ENCODE results near the gene TRIM38.

TRIM38 gene

DNA sequence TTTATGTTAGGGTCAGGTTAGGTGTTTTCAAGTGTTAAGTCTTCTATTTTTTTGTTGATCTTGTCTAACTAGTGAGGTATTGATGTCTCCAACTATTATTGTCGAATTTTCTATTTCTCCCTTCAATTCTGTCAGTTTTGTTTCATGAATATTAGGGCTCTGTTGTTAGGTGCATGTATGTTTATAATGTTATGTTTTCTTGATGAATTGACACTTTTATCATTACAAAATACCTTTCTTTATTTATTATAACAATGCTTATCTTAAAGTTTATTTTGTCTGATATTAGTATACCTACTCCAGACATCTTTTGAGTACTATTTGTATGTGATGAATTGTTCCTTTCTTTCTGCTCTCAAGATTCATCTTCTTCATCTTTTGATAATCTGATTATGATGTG, 12.9 kb upstream of the TRIM38 start:
- Mint-ChIP-seq H3K4me1 (ENCODE audit: low read depth in 2 of 2) (peaks cover 4% of the 10 kb centered on the region in 2 donors), H3K36me3 (ENCODE audit: insufficient read depth) (no peaks in the 10 kb centered on the region), H3K9me3 (no peaks in the 10 kb centered on the region), H3K27me3 (peaks cover under 1 to 20% of the 10 kb centered on the region in 2 donors), H3K27ac (no peak overlapping the region), H3K4me3 (no peak overlapping the region)
- ATAC-seq (replicated peaks) (no peak), DNase-seq (no peak)

DNA sequence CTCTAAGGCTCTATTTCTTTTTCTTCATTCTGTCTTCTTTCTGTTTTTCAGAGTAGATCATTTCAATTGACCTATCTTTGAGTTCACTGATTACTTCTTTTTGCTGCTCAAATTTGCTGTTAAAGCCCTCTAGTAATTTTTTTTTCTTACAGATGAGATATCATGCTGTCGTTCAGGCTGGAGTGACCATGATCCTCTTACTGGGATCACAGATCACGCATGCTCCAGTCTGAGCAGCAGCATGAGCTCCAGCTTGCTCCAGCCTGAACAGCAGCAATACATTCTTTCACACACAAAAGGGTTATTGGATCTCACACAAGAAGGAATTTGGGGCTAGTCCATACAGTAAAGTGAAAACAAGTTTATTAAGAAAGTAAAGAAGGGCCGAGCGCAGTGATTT, 12.3 kb upstream of the TRIM38 start:
- DNase-seq (no peak), ATAC-seq (replicated peaks) (no peak)
- no peaks in the 10 kb centered on the region for H3K9me3 Mint-ChIP-seq
- no peaks in the 10 kb centered on the region for H3K36me3 Mint-ChIP-seq (ENCODE audit: insufficient read depth)
- H3K27me3 Mint-ChIP-seq = peaks cover 0 to 14% of the 10 kb centered on the region in 2 donors
- H3K4me3 Mint-ChIP-seq = no peak overlapping the region
- H3K27ac Mint-ChIP-seq = no peak overlapping the region
- H3K4me1 Mint-ChIP-seq (ENCODE audit: low read depth in 2 of 2) = peaks cover 4% of the 10 kb centered on the region in 2 donors

DNA sequence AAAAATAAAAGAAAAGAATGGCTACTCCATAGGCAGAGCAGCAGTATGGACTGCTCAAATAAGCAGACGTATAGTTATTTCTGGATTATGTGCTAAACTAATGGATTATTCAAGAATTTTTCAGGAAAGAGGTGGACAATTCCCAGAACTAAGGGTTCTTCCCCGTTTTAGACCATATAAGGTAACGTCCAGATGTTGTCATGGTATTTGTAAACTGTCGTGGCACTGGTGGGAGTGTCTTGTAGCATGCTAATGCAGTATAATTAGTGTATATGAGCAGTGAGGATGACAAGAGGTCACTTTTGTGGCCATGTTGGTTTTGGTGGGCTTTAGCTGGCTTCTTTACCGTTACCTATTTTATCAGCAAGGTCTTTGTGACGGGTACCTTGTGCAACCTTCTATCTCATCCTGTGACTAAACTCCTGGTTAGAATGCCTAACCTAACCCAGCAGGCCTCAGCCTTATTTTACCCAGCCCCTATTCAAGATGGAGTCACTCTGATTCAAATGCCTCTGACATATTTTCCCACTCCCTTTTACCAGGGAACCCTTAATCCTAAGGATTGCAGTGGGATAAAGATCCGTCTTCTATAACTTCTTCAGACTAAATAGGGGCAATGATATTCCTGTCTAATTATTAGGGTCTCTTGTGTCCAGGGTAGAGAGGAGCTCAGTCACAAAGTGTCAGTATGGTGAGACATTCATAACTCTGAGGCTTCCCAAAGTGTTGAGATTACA, 11.1 kb upstream of the TRIM38 start:
- H3K4me3 Mint-ChIP-seq = no peak overlapping the region
- ATAC-seq (replicated peaks) (no peak), DNase-seq (no peak)
- no peaks in the 10 kb centered on the region for H3K9me3 Mint-ChIP-seq
- H3K36me3 Mint-ChIP-seq (ENCODE audit: insufficient read depth) = no peaks in the 10 kb centered on the region
- peaks cover 0 to 7% of the 10 kb centered on the region in 2 donors for H3K27me3 Mint-ChIP-seq
- no peak overlapping the region for H3K27ac Mint-ChIP-seq
- peaks cover 2% of the 10 kb centered on the region in 2 donors for H3K4me1 Mint-ChIP-seq (ENCODE audit: low read depth in 2 of 2)

DNA sequence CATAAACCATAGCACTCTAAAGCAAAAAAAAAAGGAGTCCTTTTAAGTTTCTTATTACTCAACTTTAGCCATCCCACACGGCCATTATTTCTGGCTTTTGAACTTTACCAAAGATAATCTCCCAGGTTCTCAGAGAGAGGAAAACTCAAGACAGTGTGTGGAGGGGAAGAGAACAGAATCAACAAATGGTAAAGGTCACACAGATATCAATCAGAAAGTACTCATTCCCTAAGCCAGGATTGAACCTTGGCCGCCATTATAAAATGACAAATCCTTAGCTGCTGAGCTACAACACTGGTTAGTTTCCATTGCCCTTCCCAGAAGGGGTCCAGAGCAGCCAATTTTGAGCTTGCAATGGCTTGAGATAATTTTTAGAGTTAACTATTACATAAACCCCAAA, 10.1 kb upstream of the TRIM38 start:
- Mint-ChIP-seq H3K4me3 (no peak overlapping the region), H3K9me3 (no peaks in the 10 kb centered on the region), H3K36me3 (ENCODE audit: insufficient read depth) (no peaks in the 10 kb centered on the region), H3K27ac (no peak overlapping the region), H3K27me3 (peaks cover 0 to 7% of the 10 kb centered on the region in 2 donors), H3K4me1 (ENCODE audit: low read depth in 2 of 2) (no peaks in the 10 kb centered on the region)
- ATAC-seq (replicated peaks) (no peak), DNase-seq (no peak)

DNA sequence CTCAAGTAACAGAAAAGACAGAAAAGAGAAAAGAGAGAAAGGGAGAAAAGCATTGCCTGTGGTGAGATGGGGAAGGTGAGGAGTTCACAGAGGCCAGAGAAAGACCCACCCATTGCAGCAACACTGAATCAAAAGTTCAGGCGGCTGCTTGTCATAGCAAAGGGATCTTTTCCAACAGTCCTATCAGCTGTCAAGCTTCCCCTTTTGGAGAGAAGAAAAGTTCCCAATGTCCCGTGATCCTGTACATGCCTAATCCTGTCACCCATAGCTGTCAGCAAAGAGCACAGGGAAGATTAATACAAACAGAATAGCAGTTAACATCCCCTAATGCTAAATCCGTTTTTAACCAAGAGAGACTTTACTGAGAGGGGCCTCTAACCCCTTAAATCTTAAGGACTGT, 8.9 kb upstream of the TRIM38 start:
- no peak for DNase-seq
- no peaks in the 10 kb centered on the region for H3K36me3 Mint-ChIP-seq (ENCODE audit: insufficient read depth)
- H3K4me1 Mint-ChIP-seq (ENCODE audit: low read depth in 2 of 2) = peaks cover 6 to 8% of the 10 kb centered on the region in 2 donors
- H3K9me3 Mint-ChIP-seq = no peaks in the 10 kb centered on the region
- no peak overlapping the region for H3K4me3 Mint-ChIP-seq
- no peak for ATAC-seq (replicated peaks)
- peaks cover 0 to 7% of the 10 kb centered on the region in 2 donors for H3K27me3 Mint-ChIP-seq
- no peak overlapping the region for H3K27ac Mint-ChIP-seq

DNA sequence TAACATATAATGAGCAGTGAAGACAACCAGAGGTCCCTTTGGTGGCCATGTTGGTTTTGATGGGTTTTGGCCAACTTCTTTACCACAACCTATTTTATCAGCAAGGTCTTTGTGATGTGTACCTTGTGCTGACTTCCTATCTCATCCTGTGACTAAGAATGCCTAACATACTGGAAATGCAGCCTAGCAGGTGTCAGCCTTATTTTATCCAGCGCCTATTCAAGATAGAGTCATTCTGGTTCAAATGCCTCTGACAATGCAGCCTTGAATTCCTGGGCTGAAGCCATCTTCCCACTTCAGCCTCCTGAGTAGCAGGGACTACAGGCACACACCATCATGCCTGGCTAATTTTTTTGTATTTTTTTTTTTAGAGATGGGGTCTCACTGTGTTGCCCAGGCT, 7.8 kb upstream of the TRIM38 start:
- no peaks in the 10 kb centered on the region for H3K36me3 Mint-ChIP-seq (ENCODE audit: insufficient read depth)
- no peak overlapping the region for H3K27ac Mint-ChIP-seq
- DNase-seq (no peak), ATAC-seq (replicated peaks) (no peak)
- no peaks in the 10 kb centered on the region for H3K9me3 Mint-ChIP-seq
- peaks cover 0 to 7% of the 10 kb centered on the region in 2 donors for H3K27me3 Mint-ChIP-seq
- peaks cover 14 to 18% of the 10 kb centered on the region in 2 donors for H3K4me1 Mint-ChIP-seq (ENCODE audit: low read depth in 2 of 2)
- no peak overlapping the region for H3K4me3 Mint-ChIP-seq

DNA sequence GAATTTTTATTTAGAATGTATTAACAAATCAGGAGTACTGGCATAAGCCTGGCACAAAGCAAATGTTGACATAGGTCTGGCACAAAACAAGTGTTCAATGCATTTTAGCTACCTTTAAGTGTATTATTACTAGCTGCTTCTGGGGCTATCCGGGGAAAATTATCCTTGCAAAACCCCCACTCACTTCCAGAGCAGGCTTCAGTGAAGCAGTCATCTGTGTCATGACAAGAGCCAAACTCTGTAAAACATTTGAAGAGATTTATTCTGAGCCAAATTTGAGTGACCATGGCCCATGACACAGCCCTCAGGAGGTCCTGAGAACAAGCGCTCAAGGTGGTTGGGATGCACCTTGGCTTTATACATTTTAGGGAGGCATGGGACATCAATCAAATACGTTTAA, 6.4 kb upstream of the TRIM38 start:
- H3K4me1 Mint-ChIP-seq (ENCODE audit: low read depth in 2 of 2) = peaks cover 28 to 31% of the 10 kb centered on the region in 2 donors
- H3K36me3 Mint-ChIP-seq (ENCODE audit: insufficient read depth) = no peaks in the 10 kb centered on the region
- no peak for ATAC-seq (replicated peaks)
- H3K27me3 Mint-ChIP-seq = peaks cover 0 to 7% of the 10 kb centered on the region in 2 donors
- peak overlapping the region in 1 of 2 donors; percentile 47 for H3K27ac Mint-ChIP-seq
- H3K9me3 Mint-ChIP-seq = no peaks in the 10 kb centered on the region
- H3K4me3 Mint-ChIP-seq = no peak overlapping the region
- DNase-seq = no peak

DNA sequence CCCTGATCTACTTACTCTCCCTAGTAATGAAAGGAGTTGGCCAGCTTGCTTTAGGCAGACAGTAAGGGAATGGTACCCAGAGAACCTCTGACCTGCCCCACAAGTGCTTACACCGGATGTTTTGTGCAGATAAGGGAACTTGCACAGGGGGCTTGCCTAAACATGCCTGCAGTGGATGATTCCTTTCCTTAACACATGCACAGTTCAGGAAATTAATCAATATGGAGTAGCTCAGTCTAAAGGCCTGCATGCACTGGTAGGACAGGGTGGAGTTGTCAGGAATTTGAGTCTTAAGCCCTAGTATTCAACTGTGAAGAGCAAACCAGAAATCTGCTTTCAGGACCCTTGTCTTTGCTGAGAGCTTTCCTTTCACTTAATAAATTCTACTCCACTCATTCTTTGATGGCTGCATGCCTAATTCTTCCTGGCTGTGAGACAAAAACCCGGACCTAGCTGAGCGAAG, 3.9 kb upstream of the TRIM38 start:
- peaks cover 50 to 55% of the 10 kb centered on the region in 2 donors for H3K4me1 Mint-ChIP-seq (ENCODE audit: low read depth in 2 of 2)
- no peak for DNase-seq
- H3K27me3 Mint-ChIP-seq = no peaks in the 10 kb centered on the region
- peak overlapping the region; percentile 99 for H3K27ac Mint-ChIP-seq
- H3K9me3 Mint-ChIP-seq = no peaks in the 10 kb centered on the region
- peaks cover 11% of the 10 kb centered on the region for H3K36me3 Mint-ChIP-seq (ENCODE audit: insufficient read depth)
- H3K4me3 Mint-ChIP-seq = peak overlapping the region; percentile 73 to 83
- no peak for ATAC-seq (replicated peaks)

DNA sequence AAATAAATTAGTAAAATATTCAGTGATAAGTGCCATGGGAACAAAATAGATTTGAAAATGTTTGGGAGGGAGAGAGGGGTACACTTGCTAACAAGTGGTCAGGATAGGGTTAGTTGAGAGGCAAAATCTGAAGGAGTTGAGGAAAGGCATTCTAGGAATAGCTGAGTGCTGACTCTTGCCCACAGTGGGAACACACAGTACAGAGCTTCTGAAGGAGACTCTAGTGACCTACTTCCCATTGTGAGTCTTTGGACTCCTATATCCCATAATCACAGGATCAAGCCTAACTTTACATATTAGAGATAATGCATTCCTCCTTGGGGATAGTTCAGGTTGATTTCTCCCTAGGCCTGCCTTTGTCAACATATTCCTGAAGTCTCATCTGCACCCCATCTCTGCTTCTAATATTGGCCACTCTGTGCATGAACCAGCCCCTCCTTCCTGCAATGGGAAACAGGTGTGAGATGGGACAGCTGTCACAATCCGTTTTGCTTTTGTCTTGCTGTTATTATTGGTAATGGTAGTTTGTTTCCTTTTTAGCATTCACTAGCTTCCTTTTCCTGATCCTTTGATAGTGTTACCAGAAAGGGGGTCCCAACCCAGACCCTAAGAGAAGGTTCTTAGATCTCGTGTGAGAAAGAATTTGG, 2.6 kb upstream of the TRIM38 start:
- no peak for ATAC-seq (replicated peaks)
- Mint-ChIP-seq H3K4me1 (ENCODE audit: low read depth in 2 of 2) (peaks cover 58 to 61% of the 10 kb centered on the region in 2 donors), H3K9me3 (no peaks in the 10 kb centered on the region), H3K4me3 (peak overlapping the region; percentile 73 to 91), H3K27ac (peak overlapping the region; percentile 99), H3K27me3 (no peaks in the 10 kb centered on the region), H3K36me3 (ENCODE audit: insufficient read depth) (peaks cover 20% of the 10 kb centered on the region)
- DNase-seq = no peak

DNA sequence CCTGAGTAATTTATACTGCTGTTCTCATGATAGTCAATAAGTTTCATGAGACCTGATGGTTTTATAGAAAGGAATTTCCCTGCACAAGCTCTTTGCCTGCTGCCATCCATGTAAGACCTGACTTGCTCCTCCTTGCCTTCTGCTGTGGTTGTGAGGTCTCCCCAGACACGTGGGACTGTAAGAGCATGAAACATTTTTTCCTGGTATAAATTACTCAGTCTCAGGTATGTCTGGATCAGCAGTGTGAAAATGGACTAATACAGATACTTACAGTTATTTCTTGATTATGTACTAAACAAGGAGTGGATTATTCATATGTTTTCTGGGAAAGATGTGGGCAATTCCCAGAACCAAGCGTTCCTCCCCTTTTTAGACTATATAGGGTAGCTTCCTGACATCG, 1.9 kb upstream of the TRIM38 start:
- Mint-ChIP-seq H3K4me3 (peak overlapping the region; percentile 73 to 91), H3K27ac (peak overlapping the region; percentile 99)
- no peak for ATAC-seq (replicated peaks)

DNA sequence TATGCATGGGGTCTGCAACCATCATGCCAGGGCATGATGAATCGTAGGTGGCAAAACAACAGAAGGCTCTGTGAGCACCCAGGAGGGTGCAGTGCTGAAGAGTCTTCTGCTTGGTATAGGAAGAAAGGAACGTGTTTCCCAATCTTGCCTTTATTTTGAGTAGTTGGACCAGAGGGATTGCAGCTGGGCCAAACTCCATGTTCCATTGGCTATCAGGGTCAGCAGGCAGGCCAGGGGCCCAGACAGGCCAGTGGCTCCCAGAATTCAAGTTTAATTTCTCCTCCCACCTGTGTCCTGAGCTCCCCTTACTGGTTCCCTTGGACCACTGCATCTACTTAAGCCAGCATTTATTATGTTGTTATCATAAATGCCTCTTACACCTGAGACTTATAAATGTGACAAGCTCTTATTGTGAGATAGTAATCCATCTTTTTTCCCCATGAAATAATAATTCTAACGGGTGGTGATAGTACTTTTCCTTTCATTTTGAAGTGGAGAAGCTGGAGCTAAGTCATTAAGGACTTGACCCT, 918 bp upstream of the TRIM38 start:
- Mint-ChIP-seq H3K4me3 (peak overlapping the region; percentile 91 to 96), H3K9me3 (no peaks in the 10 kb centered on the region), H3K27ac (peak overlapping the region; percentile 99), H3K27me3 (no peaks in the 10 kb centered on the region), H3K4me1 (ENCODE audit: low read depth in 2 of 2) (peaks cover 68 to 75% of the 10 kb centered on the region in 2 donors), H3K36me3 (ENCODE audit: insufficient read depth) (peaks cover 34% of the 10 kb centered on the region)
- DNase-seq (no peak), ATAC-seq (replicated peaks) (no peak)

More for the DNA sequence above, 1.9 kb upstream of the TRIM38 start:
- peaks cover 26% of the 10 kb centered on the region for H3K36me3 Mint-ChIP-seq (ENCODE audit: insufficient read depth)
- H3K4me1 Mint-ChIP-seq (ENCODE audit: low read depth in 2 of 2) = peaks cover 61 to 67% of the 10 kb centered on the region in 2 donors
- no peaks in the 10 kb centered on the region for H3K9me3 Mint-ChIP-seq
- H3K27me3 Mint-ChIP-seq = no peaks in the 10 kb centered on the region
- DNase-seq = no peak

DNA sequence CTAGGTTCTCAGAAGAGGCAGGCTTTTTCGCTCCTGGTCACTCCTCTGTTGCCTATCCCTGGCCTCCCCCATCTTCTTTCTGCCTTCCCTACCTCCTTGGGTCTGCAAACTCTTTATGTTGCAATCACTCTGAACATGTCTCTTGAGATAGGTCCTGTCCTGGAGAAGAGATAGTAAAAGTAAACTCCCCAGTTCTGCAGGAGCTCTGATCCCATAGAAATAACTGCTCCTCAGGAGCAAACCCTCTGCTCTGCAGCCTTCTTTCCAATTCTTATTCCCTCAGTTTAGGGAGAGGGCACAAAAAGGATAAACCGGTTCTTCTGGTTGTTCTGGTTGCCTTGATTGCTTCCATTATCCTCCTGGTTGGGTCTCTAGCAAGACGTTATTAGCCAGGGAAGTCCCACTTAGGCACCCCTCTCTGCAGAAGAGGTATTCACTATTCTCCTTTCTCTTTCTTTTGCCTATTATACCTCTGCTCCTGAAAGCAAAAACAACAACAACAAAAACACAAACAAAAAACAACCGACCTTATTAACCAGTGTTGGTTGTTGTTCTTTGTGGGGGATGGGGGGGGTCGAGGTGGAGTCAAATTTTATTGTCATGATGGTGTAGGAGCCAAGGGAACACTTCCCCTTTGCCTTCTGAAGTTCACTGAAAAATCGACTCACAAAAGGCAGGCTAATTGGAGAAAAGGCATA, 973 bp downstream of the TRIM38 start:
- no peak for ATAC-seq (replicated peaks)
- peaks cover 81 to 88% of the 10 kb centered on the region in 2 donors for H3K4me1 Mint-ChIP-seq (ENCODE audit: low read depth in 2 of 2)
- peak overlapping the region; percentile 99 for H3K27ac Mint-ChIP-seq
- peak overlapping the region; percentile 91 to 96 for H3K4me3 Mint-ChIP-seq
- no peak for DNase-seq
- H3K27me3 Mint-ChIP-seq = no peaks in the 10 kb centered on the region
- no peaks in the 10 kb centered on the region for H3K9me3 Mint-ChIP-seq
- peaks cover 49% of the 10 kb centered on the region for H3K36me3 Mint-ChIP-seq (ENCODE audit: insufficient read depth)

DNA sequence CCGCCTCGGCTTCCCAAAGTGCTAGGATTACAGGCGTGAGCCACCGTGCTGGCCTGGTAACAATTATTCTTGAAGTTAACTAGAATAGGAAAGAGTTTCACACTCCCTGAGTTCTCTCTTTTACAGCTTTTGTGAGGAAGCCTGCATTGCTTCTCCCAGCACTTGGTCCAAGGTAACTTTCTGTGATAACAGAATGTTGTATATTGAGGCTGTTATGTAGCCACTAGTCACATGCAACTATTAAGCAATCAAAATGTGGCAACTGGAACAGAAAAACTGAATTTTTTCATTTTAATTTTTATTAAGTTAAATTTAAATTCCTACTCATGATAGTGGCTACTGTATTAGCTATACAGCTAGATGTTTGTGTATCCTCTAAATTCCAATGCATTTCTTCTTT, 2.5 kb downstream of the TRIM38 start:
- Mint-ChIP-seq H3K4me3 (peak overlapping the region; percentile 91 to 96), H3K27ac (peak overlapping the region; percentile 69 to 99), H3K27me3 (no peaks in the 10 kb centered on the region), H3K9me3 (no peaks in the 10 kb centered on the region), H3K36me3 (ENCODE audit: insufficient read depth) (peaks cover 64% of the 10 kb centered on the region), H3K4me1 (ENCODE audit: low read depth in 2 of 2) (peaks cover 74 to 84% of the 10 kb centered on the region in 2 donors)
- no peak for DNase-seq
- no peak for ATAC-seq (replicated peaks)
